Right renal pelvis (tissue), 4 donors: ENCODE measurements around the gene ZNF398. TPM values are rescaled to one million over a fixed set of nuclear protein-coding genes. Genes with fewer than 3 reads are reported as not detected.

Experiments used
- DNase-seq, 4 donors: peaks; one replicate each; pipeline ENCODE4 v3.0.0-alpha.2; 2013; ENCODE audit warnings: low read depth in 4 of 4, low spot score in 3 of 4, missing footprints in 1 of 4
- polyA plus RNA-seq, 4 donors: library from polyadenylated mRNA; unstranded; fragments of 120-200 nt; gene quantifications; one replicate each; pipeline ENCODE4 v1.2.1, GENCODE V29; 2013; ENCODE audit not compliant: insufficient read length in 4 of 4

Gene ZNF398
- polyA plus RNA-seq, 4 donors = 13.1 to 15.0 (median 14.2) TPM

GRCh38 chr7:149147752-149148653, 750 bp downstream of the ZNF398 start:
- DNase-seq = no peak

GRCh38 chr7:149150981-149151380, 3.7 kb downstream of the ZNF398 start:
- DNase-seq = no peak

DNA sequence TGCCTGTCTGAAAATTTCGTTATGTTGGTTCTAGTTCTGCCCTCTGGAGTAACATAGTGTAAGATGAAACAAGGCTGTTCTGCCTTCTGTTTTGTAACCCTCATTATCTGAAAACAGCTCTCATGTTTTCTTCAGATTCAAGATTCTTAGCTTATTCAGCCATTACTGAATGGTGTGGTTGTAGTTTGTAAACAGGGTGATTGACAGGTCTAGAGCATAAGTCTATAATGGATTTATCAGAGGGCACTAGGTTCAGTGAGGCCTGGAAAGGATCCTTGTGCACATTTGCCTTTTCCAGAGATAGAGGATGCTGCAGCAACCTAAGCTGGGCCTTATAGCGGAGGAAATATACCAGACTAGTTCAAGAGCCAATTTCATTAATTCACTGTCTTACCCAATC, 6.1 kb downstream of the ZNF398 start:
- DNase-seq = no peak

- DNase-seq = no peak
Measured at GRCh38 chr7:149154056-149154455, 6.8 kb downstream of the ZNF398 start.

- DNase-seq = no peak
Measured at GRCh38 chr7:149156898-149157297, 9.6 kb downstream of the ZNF398 start.

- DNase-seq = no peak
Measured at GRCh38 chr7:149161241-149161848, 14.1 kb downstream of the ZNF398 start.

- DNase-seq = no peak
Measured at GRCh38 chr7:149166142-149166541, 18.9 kb downstream of the ZNF398 start.

DNA sequence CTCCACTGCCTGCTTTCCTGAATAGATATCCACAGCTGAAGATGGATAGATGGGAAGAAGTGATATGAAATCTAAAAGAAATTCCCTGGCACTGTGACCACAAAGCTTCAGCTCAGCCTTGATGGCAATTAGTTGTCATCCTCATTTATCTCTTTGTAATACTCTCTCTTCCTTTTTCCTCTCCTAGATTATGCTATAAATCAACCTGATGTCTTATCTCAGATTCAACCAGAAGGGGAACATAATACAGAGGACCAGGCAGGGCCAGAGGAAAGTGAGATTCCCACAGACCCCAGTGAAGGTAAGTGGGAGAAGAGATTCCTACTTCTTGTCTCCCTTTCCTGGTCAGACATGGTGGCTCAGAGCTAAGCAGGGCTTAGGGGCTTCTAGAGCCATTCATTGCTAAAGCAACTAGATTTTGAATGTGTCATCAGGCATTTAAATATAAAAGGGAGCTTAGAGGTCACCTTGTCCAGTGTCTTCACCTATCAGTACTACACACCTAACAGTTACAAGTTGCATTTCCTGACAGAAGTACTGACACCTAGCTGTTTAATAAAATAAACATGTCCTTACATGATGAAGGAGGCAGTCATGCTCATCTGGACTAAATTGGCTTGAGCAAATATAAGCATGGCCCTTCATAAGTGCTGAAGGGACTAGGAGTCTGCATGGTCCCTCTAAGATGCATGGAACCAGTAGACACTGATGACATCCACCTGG, 19.5 kb downstream of the ZNF398 start:
- DNase-seq = no peak

- DNase-seq = no peak
Measured at GRCh38 chr7:149171892-149172533, 24.8 kb downstream of the ZNF398 start.

DNA sequence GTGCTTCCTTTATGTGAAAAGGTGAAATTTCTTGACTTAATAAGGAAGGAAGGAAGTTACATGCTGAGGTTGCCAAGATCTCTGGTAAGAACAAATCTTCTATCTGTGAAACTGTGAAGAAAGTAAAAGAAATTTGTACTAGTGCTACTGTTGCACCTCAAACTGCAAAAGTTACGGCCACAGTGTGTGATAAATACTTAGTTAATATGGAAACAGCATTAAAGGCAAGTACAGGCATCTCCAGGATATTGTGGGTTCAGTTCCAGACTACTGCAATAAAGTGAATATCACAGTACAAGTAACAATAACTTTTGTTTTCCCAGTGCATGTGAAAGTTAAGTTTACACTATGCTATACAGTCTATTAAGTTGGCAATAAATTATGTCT, 25.3 kb downstream of the ZNF398 start:
- DNase-seq = no peak

GRCh38 chr7:149175150-149175549, 27.9 kb downstream of the ZNF398 start:
- no peak for DNase-seq

DNA sequence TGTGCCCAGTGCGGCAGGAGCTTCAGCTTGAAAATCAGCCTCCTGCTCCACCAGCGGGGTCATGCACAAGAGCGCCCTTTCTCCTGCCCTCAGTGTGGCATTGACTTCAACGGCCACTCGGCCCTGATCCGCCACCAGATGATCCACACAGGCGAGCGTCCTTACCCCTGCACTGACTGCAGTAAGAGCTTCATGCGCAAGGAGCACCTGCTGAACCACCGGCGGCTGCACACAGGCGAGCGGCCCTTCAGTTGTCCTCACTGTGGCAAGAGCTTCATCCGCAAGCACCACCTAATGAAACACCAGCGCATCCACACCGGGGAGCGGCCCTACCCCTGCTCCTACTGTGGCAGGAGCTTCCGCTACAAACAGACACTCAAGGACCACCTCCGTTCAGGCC, 32.0 kb downstream of the ZNF398 start:
- no peak for DNase-seq

DNA sequence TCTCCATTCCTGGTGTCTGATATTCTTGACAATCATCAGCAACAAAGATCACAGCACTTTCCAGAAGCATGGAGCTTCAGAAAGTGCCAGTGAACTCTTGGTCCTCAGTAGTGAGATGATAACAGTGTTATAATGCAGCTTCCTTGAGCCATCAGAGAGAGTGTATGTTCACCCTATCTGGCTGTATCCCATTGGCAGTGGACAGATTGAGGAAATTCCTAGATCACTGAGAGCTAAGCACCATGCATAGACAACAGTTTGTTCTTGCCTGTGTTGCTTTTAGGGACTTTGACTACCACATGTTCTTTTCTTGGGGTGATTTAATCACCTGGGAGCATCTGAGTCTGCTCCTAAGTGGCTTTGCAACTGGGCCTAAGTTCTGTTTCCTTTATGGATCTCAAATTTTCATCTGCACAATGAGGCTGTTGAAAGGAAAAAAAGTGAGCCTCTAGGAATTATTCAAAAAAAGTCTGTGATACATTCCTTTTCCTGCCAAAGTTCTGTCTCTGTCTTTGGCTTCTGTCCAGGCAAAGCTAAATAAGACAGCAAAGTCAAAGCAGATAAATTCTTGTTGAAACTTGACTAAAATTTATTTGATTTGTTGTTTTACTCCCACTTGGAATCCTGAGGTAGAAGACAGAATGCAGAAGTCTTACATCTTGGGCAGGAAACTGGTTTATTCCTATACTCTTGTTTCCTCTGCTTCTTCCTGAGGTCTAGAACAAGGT, 33.6 kb downstream of the ZNF398 start:
- DNase-seq = no peak

GRCh38 chr7:149181450-149181790, 34.2 kb downstream of the ZNF398 start:
- no peak for DNase-seq

DNA sequence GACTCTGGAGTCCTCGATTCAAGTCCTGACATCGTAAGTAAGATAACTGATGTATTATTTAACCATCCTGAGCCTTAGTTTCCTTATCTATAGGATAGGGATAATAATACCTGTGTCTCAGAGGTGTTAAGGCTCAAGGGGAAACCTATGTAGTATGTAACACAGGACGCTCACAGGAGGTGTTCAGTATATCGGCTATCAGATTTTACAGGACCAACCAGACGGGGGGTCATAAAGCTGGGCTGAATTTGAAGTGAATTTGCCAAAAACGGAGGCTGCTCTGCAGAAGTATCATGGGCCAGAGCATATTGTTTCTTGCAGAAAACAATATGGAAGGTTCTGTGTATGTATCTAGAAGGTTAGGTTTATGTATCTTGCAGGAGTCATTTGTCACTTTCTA, 37.0 kb downstream of the ZNF398 start:
- no peak for DNase-seq

GRCh38 chr7:149188213-149188612, 41.0 kb downstream of the ZNF398 start:
- DNase-seq = no peak

DNA sequence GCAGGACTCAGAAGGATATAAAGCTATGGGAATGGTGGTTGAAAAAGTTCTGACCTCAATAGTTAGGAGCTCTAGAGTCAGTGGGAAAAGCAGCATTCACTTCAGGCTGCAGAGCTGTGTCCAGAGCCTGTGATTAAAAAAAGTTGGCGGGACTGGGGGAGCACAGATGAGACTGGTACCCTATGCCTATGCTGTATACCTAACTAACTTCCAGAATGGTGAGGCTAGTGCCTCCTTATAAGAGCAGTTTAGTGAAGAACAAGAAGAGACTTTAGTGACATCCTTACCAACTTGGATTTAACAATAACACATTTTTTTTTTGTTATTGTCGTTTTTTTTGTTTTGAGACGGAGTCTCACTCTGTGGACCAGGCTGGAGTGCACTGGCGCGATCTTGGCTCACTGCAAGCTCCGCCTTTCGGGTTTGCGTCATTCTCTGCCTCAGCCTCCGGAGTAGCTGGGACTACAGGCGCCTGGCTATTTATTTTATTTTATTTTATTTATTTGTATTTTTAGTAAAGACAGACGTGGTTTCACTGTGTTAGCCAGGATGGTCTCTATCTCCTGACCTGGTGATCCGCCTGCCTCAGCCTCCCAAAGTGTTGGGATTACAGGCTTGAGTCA, 41.5 kb downstream of the ZNF398 start:
- DNase-seq = no peak

- no peak for DNase-seq
Measured at GRCh38 chr7:149191851-149192250, 44.6 kb downstream of the ZNF398 start.

DNA sequence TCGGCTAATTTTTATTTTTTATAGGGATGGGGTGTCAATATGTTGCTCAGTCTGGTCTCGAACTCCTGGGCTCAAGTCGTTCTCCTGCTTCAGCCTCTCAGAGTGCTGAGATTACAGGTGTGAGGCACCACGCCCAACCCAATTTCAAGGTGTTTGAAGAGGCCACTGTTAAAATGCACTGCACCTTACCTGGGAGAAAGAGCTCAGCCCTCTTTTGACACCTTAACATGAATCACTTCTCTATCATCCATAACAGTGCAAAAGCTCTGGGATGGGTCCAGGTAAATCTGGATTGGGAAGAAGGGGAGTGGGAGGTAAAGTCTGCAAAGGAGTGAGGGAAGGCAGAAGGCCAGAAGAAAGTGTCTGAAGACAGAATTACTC, 47.5 kb downstream of the ZNF398 start:
- DNase-seq = no peak
